HepG2 (cell line): ENCODE results near the gene C1QTNF3. TPM values are rescaled to one million over a fixed set of nuclear protein-coding genes. Genes with fewer than 3 reads are reported as not detected.

ENCODE experiments used
- CCDC6 ChIP-seq: sonication (generic); formaldehyde crosslinking; IDR thresholded peaks from 2 replicates; pipeline ENCODE4 v1.8.1; 2022; ENCODE audit warnings: mild to moderate bottlenecking, missing genetic modification reagents, moderate library complexity
- FOXK1 ChIP-seq: sonication (generic); formaldehyde crosslinking; IDR thresholded peaks from 2 replicates; pipeline ENCODE4 v1.4.0; 2020; ENCODE audit warnings: low read depth, missing genetic modification reagents, borderline replicate concordance
- JUND ChIP-seq: sonication (generic); formaldehyde crosslinking; IDR thresholded peaks from 2 replicates; pipeline ENCODE4 v1.8.0; 2022; ENCODE audit warnings: mild to moderate bottlenecking, missing genetic modification reagents
- MZF1 ChIP-seq: sonication (generic); formaldehyde crosslinking; IDR thresholded peaks from 2 replicates; pipeline ENCODE4 v1.8.1; 2023; ENCODE audit warnings: mild to moderate bottlenecking, missing genetic modification reagents, borderline replicate concordance
- POLR2A ChIP-seq, 2 experiments: IDR thresholded peaks; 2 replicates each; pipeline ENCODE4 v1.6.1; 2011; ENCODE audit warnings: low read depth in 2 of 2, low read length in 2 of 2, mild to moderate bottlenecking in 1 of 2, moderate library complexity in 1 of 2; ENCODE audit not compliant: insufficient read depth in 1 of 2
- RARA ChIP-seq: IDR thresholded peaks from 2 replicates; pipeline ENCODE4 v1.6.1; 2016; ENCODE audit warnings: missing genetic modification reagents, missing compliant biosample characterization
- TBX2 ChIP-seq: sonication (generic); formaldehyde crosslinking; IDR thresholded peaks from 2 replicates; pipeline ENCODE4 v1.5.0; 2020; ENCODE audit warnings: missing genetic modification reagents, mild to moderate bottlenecking, borderline replicate concordance
- WIZ ChIP-seq: sonication (generic); formaldehyde crosslinking; IDR thresholded peaks from 2 replicates; pipeline ENCODE4 v1.5.1; 2020; ENCODE audit warnings: mild to moderate bottlenecking, missing genetic modification reagents
- ZNF10 ChIP-seq: sonication (generic); formaldehyde crosslinking; IDR thresholded peaks from 2 replicates; pipeline ENCODE4 v1.4.0; 2020; ENCODE audit warnings: mild to moderate bottlenecking, low read depth, missing genetic modification reagents, borderline replicate concordance
- ZNF337 ChIP-seq: sonication (generic); formaldehyde crosslinking; IDR thresholded peaks from 2 replicates; pipeline ENCODE4 v1.5.1; 2020; ENCODE audit warnings: missing genetic modification reagents, low read depth, mild to moderate bottlenecking, borderline replicate concordance
- ZNF382 ChIP-seq: sonication (generic); formaldehyde crosslinking; IDR thresholded peaks from 2 replicates; pipeline ENCODE4 v1.5.0; 2020; ENCODE audit warnings: missing genetic modification reagents, mild to moderate bottlenecking, borderline replicate concordance
- ZNF746 ChIP-seq: sonication (generic); formaldehyde crosslinking; IDR thresholded peaks from 2 replicates; pipeline ENCODE4 v1.8.0; 2022; ENCODE audit warnings: mild to moderate bottlenecking, missing genetic modification reagents
- ZNF749 ChIP-seq: sonication (generic); formaldehyde crosslinking; IDR thresholded peaks from 2 replicates; pipeline ENCODE4 v1.8.0; 2022; ENCODE audit warnings: mild to moderate bottlenecking, missing genetic modification reagents, moderate library complexity, borderline replicate concordance
- ZNF780A ChIP-seq: sonication (generic); formaldehyde crosslinking; IDR thresholded peaks from 2 replicates; pipeline ENCODE4 v1.8.0; 2022; ENCODE audit warnings: mild to moderate bottlenecking, missing genetic modification reagents, moderate library complexity
- polyA plus RNA-seq, 8 experiments: library from polyadenylated mRNA; depleted of rRNA in 3 of 8; stranded (reverse) in 7 of 8; unstranded in 1 of 8; fragments of >200 nt; fragmentation: Illumina TruSeq in 4 of 8; extraction: Trizol in 4 of 8; gene quantifications; 2 replicates each; pipeline versions ENCODE4 v1.2.1 to v1.2.3, GENCODE V29; 2011 to 2016; ENCODE audit warnings: low read depth in 4 of 8, missing spikeins in 1 of 8, mixed read lengths in 1 of 8; ENCODE audit not compliant: insufficient read depth in 1 of 8
- total RNA-seq, 5 experiments: library from RNA; depleted of rRNA; stranded (reverse); fragments of >200 nt; fragmentation: Illumina TruSeq; extraction: Trizol; gene quantifications; 2 replicates each; pipeline ENCODE4 v1.2.3, GENCODE V29; 2016; ENCODE audit warnings: low read depth in 1 of 5
- TF ChIP-seq, protein P1 (sequence below): sonication (generic); formaldehyde crosslinking; IDR thresholded peaks from 2 replicates; pipeline ENCODE4 v1.8.1; 2023; ENCODE audit warnings: mild to moderate bottlenecking, missing genetic modification reagents
- TF ChIP-seq, protein P2 (sequence below): sonication (generic); formaldehyde crosslinking; IDR thresholded peaks from 2 replicates; pipeline ENCODE4 v1.5.0; 2020; ENCODE audit warnings: mild to moderate bottlenecking, low read depth, missing genetic modification reagents, borderline replicate concordance
- TF ChIP-seq, protein P3 (sequence below): sonication (generic); formaldehyde crosslinking; IDR thresholded peaks from 2 replicates; pipeline ENCODE4 v1.4.0; 2020; ENCODE audit warnings: missing genetic modification reagents
- TF ChIP-seq, protein P4 (sequence below): sonication (generic); formaldehyde crosslinking; IDR thresholded peaks from 2 replicates; pipeline ENCODE4 v1.4.0; 2020; ENCODE audit warnings: mild to moderate bottlenecking, missing genetic modification reagents
- TF ChIP-seq, protein P5 (sequence below): sonication (generic); formaldehyde crosslinking; IDR thresholded peaks from 2 replicates; pipeline ENCODE4 v1.9.0; 2021; ENCODE audit warnings: missing genetic modification reagents, borderline replicate concordance
- TF ChIP-seq, protein P6 (sequence below): IDR thresholded peaks from 2 replicates; pipeline ENCODE4 v1.6.1; 2018; ENCODE audit warnings: missing genetic modification reagents, mild to moderate bottlenecking, missing compliant biosample characterization

Gene C1QTNF3
- total and polyA plus RNA-seq, 2 of the 13 experiments (the other 11 are each of a cell fraction or from before 2014, with no cell fraction given), result 3.3 to 10.8 TPM

DNA sequence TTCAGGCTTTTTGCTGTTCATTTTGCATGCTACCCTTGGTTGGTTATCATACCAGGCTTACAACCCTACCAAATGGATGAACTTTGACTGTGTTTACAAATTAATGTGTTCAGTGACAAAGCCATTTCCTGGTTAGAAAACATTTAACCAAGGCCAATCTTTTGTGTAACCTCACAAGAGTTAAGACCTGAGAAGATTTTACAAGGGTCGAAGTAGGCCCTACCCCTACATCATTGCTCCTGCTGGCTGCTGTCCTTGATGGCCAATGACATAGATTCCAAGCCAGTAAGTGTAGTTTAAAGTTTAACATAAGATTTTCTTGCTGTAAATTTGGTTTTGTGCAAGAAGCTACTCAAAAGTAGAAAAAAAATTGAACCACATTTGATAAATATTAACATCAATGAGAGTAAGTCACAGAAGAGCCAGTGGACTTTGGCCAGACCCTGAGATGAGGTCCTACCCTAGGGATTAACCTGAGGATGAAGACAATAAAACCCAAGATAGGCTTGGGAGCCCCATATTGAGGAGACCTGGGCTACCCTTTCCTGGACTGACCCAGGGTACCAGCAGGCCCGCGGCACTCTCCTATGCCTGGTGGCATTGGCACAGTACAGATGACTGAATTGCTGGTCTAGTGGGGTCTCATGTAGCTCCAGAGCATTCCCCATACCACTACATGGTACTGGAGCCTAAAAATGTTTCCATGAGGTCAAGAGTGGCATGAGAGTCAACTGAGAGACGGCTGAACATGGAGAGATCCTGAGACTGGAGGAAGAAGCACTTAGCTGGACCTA is 8.3 kb downstream of the C1QTNF3 start (continued):
- TF ChIP-seq, protein P1, sequence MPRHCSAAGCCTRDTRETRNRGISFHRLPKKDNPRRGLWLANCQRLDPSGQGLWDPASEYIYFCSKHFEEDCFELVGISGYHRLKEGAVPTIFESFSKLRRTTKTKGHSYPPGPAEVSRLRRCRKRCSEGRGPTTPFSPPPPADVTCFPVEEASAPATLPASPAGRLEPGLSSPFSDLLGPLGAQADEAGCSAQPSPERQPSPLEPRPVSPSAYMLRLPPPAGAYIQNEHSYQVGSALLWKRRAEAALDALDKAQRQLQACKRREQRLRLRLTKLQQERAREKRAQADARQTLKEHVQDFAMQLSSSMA (CRISPR knock-in tag), result no peak
- TF ChIP-seq, protein P2, sequence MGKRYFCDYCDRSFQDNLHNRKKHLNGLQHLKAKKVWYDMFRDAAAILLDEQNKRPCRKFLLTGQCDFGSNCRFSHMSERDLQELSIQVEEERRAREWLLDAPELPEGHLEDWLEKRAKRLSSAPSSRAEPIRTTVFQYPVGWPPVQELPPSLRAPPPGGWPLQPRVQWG (CRISPR knock-in tag), result no peak
- TF ChIP-seq ZNF337, result no peak
- no peak for TF ChIP-seq POLR2A (IDR thresholded peaks at IDR 0.05; ENCODE audit: insufficient read depth in 1 of 2, low read depth in 2 of 2, low read length in 2 of 2)
- TF ChIP-seq, protein P3, sequence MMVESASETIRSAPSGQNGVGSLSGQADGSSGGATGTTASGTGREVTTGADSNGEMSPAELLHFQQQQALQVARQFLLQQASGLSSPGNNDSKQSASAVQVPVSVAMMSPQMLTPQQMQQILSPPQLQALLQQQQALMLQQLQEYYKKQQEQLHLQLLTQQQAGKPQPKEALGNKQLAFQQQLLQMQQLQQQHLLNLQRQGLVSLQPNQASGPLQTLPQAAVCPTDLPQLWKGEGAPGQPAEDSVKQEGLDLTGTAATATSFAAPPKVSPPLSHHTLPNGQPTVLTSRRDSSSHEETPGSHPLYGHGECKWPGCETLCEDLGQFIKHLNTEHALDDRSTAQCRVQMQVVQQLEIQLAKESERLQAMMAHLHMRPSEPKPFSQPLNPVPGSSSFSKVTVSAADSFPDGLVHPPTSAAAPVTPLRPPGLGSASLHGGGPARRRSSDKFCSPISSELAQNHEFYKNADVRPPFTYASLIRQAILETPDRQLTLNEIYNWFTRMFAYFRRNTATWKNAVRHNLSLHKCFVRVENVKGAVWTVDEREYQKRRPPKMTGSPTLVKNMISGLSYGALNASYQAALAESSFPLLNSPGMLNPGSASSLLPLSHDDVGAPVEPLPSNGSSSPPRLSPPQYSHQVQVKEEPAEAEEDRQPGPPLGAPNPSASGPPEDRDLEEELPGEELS, result peak; percentile 79
- peak; percentile 19; the same call in 1 of the 2 replicates for TF ChIP-seq TBX2
- no peak for TF ChIP-seq CCDC6 (CRISPR knock-in tag)
- no peak for TF ChIP-seq ZNF382 (CRISPR knock-in tag)
- no peak for TF ChIP-seq ZNF746 (CRISPR knock-in tag)
- TF ChIP-seq, protein P4, sequence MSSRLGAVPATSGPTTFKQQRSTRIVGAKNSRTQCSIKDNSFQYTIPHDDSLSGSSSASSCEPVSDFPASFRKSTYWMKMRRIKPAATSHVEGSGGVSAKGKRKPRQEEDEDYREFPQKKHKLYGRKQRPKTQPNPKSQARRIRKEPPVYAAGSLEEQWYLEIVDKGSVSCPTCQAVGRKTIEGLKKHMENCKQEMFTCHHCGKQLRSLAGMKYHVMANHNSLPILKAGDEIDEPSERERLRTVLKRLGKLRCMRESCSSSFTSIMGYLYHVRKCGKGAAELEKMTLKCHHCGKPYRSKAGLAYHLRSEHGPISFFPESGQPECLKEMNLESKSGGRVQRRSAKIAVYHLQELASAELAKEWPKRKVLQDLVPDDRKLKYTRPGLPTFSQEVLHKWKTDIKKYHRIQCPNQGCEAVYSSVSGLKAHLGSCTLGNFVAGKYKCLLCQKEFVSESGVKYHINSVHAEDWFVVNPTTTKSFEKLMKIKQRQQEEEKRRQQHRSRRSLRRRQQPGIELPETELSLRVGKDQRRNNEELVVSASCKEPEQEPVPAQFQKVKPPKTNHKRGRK (CRISPR knock-in tag), result no peak
- TF ChIP-seq ZNF780A (CRISPR knock-in tag), result no peak
- no peak for TF ChIP-seq WIZ (CRISPR knock-in tag)
- TF ChIP-seq ZNF749, result no peak
- TF ChIP-seq, protein P5, sequence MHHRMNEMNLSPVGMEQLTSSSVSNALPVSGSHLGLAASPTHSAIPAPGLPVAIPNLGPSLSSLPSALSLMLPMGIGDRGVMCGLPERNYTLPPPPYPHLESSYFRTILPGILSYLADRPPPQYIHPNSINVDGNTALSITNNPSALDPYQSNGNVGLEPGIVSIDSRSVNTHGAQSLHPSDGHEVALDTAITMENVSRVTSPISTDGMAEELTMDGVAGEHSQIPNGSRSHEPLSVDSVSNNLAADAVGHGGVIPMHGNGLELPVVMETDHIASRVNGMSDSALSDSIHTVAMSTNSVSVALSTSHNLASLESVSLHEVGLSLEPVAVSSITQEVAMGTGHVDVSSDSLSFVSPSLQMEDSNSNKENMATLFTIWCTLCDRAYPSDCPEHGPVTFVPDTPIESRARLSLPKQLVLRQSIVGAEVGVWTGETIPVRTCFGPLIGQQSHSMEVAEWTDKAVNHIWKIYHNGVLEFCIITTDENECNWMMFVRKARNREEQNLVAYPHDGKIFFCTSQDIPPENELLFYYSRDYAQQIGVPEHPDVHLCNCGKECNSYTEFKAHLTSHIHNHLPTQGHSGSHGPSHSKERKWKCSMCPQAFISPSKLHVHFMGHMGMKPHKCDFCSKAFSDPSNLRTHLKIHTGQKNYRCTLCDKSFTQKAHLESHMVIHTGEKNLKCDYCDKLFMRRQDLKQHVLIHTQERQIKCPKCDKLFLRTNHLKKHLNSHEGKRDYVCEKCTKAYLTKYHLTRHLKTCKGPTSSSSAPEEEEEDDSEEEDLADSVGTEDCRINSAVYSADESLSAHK, result no peak
- TF ChIP-seq RARA (CRISPR knock-in tag), result peak; percentile 66; the same call in 1 of the 2 replicates
- no peak for TF ChIP-seq ZNF10 (CRISPR knock-in tag)
- peak; percentile 28; the same call in 1 of the 2 replicates for TF ChIP-seq FOXK1 (CRISPR knock-in tag)
- TF ChIP-seq JUND (CRISPR knock-in tag), result no peak
- TF ChIP-seq, protein P6, sequence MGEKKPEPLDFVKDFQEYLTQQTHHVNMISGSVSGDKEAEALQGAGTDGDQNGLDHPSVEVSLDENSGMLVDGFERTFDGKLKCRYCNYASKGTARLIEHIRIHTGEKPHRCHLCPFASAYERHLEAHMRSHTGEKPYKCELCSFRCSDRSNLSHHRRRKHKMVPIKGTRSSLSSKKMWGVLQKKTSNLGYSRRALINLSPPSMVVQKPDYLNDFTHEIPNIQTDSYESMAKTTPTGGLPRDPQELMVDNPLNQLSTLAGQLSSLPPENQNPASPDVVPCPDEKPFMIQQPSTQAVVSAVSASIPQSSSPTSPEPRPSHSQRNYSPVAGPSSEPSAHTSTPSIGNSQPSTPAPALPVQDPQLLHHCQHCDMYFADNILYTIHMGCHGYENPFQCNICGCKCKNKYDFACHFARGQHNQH (CRISPR knock-in tag), result peak; percentile 41; the same call in 1 of the 2 replicates
- no peak for TF ChIP-seq MZF1 (CRISPR knock-in tag)
